Progenitor cell of endocrine pancreas (in vitro differentiated cells): ENCODE results near the gene FLRT1. TPM values are rescaled to one million over a fixed set of nuclear protein-coding genes. Genes with fewer than 3 reads are reported as not detected.

ENCODE experiments used
- DNase-seq: peaks from one replicate; pipeline ENCODE4 v3.0.0; 2021; ENCODE audit warnings: low spot score; ENCODE audit not compliant: unreplicated experiment
- H3K27ac Mint-ChIP-seq: 2 replicates; pipeline ENCODE4 v1.8.0; 2021; ENCODE audit warnings: mild to moderate bottlenecking, moderate library complexity, mixed read lengths
- H3K27me3 Mint-ChIP-seq: 2 replicates; pipeline ENCODE4 v1.8.0; 2021; ENCODE audit warnings: mixed read lengths
- H3K36me3 Mint-ChIP-seq: 2 replicates; pipeline ENCODE4 v1.8.0; 2022; ENCODE audit warnings: mixed read lengths; ENCODE audit not compliant: insufficient read depth
- H3K4me1 Mint-ChIP-seq: 2 replicates; pipeline ENCODE4 v1.8.0; 2021; ENCODE audit warnings: low read depth, mixed read lengths
- H3K4me3 Mint-ChIP-seq: 2 replicates; pipeline ENCODE4 v1.8.0; 2021; ENCODE audit warnings: low read depth, mild to moderate bottlenecking, moderate library complexity, mixed read lengths
- H3K9me3 Mint-ChIP-seq: 2 replicates; pipeline ENCODE4 v1.8.0; 2021; ENCODE audit warnings: low read depth, mixed read lengths
- CTCF ChIP-seq: fragments of 200-600 bp; sonication (generic); IDR thresholded peaks from one replicate; pipeline ENCODE4 v1.5.0; 2021; ENCODE audit warnings: antibody characterized with exemption, mild to moderate bottlenecking; ENCODE audit not compliant: unreplicated experiment
- long read RNA-seq: library from polyadenylated mRNA; unstranded; transcript quantifications from one replicate; pipeline ENCODE4 v2.0.0, GENCODE V29; 2020
- total RNA-seq: library from RNA; stranded (reverse); gene quantifications from 2 replicates; pipeline ENCODE4 v1.2.1, GENCODE V29; 2021

Gene FLRT1
- 0.17 and 0.24 TPM in 2 replicates for total RNA-seq
- long read RNA-seq, result 0 reads

GRCh38 chr11:64035576-64035975, at the start of gene FLRT1:
Gene FLRT1, plus strand, starts transcription at chr11:64035931. Its CDS starts 80,337 bp downstream, at chr11:64116268.
- H3K9me3 Mint-ChIP-seq, result no peaks in the 10 kb centered on the region
- TF ChIP-seq CTCF, result no peak
- H3K27me3 Mint-ChIP-seq, result peaks cover 64% of the 10 kb centered on the region
- no peak for DNase-seq
- peak within 1 kb of the TSS; percentile 65 for H3K4me3 Mint-ChIP-seq
- no peaks in the 10 kb centered on the region for H3K36me3 Mint-ChIP-seq
- peaks cover 3% of the 10 kb centered on the region for H3K4me1 Mint-ChIP-seq
- no peak within 1 kb of the TSS for H3K27ac Mint-ChIP-seq

GRCh38 chr11:63986156-63986931, 49.4 kb upstream of the FLRT1 start, which contains the start of gene OTUB1:
Gene OTUB1, plus strand, starts transcription at chr11:63986438. Its CDS starts 19 bp downstream, at chr11:63986457.
- H3K27ac Mint-ChIP-seq, result peak within 1 kb of the TSS; percentile 97
- TF ChIP-seq CTCF, result no peak
- H3K9me3 Mint-ChIP-seq, result no peaks in the 10 kb centered on the region
- peak; percentile 89 for DNase-seq
- H3K4me1 Mint-ChIP-seq, result peaks cover 18% of the 10 kb centered on the region
- H3K4me3 Mint-ChIP-seq, result peak within 1 kb of the TSS; percentile 98
- H3K36me3 Mint-ChIP-seq, result peaks cover 13% of the 10 kb centered on the region
- H3K27me3 Mint-ChIP-seq, result no peaks in the 10 kb centered on the region

- H3K27ac Mint-ChIP-seq, result peak overlapping the region; percentile 90
- DNase-seq, result no peak
- no peaks in the 10 kb centered on the region for H3K9me3 Mint-ChIP-seq
- peak overlapping the region; percentile 78 for H3K4me3 Mint-ChIP-seq
- TF ChIP-seq CTCF, result no peak
- peaks cover 18% of the 10 kb centered on the region for H3K36me3 Mint-ChIP-seq
- H3K4me1 Mint-ChIP-seq, result peaks cover 18% of the 10 kb centered on the region
- no peaks in the 10 kb centered on the region for H3K27me3 Mint-ChIP-seq
Measured at GRCh38 chr11:63986932-63987513, 48.7 kb upstream of the FLRT1 start.

GRCh38 chr11:63991558-63991957, 44.2 kb upstream of the FLRT1 start:
- peaks cover 30% of the 10 kb centered on the region for H3K36me3 Mint-ChIP-seq
- DNase-seq, result no peak
- H3K4me1 Mint-ChIP-seq, result peaks cover 8% of the 10 kb centered on the region

More at GRCh38 chr11:63991558-63991957, 44.2 kb upstream of the FLRT1 start:
- no peak for TF ChIP-seq CTCF
- H3K27ac Mint-ChIP-seq, result no peak overlapping the region
- H3K9me3 Mint-ChIP-seq, result no peaks in the 10 kb centered on the region
- no peaks in the 10 kb centered on the region for H3K27me3 Mint-ChIP-seq
- no peak overlapping the region for H3K4me3 Mint-ChIP-seq
